NOMO-1 (cell line): ENCODE results near the gene MEF2A.
A peak's percentile ranks its signal among the peaks of the same experiment; 100 is the strongest.
"Not testable (repeated sequence)": the region's sequence is repeated elsewhere in the genome, so short reads cannot be mapped to it uniquely, and the experiment has no call there.

Source experiments
- DNase-seq, 2 experiments: peaks; one replicate each; lab custom pipeline; 2025; ENCODE audit not compliant: unreplicated experiment in 2 of 2; lab: John Stamatoyannopoulos, UW

The MEF2A gene

DNA sequence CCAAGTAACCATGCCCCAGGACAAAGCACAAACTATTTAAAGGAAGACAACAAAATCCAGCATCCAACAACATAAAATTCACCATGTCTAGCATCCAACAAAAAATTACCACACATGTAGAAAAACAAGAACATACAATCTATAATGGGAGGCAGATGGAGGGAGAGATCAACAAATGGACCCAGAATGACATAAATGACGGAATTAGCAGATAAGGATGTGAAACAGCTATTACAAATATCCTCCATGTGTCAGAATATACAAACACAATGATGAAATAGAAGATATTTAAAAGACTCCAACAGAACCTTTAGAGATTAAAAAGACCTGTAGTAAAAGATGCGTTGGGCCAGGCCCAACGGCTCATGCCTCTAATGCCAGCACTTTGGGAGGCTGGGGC lies 156.6 kb downstream of the MEF2A start:
- no peak for DNase-seq

DNA sequence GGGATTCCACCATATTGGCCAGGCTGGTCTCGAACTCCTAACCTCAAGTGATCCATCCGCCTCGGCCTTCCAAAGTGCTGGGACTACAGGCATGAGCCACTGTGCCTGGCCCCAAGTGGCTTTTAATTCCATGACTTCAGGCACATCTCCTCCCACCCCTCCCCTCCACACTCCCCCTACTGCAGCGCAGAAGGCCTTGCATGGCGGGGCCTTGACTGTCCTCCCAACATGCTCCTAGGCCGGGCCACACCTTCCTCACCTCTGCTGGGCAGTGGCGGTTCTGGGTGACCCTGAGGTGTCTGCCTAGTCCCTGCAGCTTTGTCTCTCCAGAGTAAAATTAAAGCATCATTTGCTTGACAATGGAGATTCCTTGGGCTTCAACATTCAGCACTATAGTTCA lies 160.5 kb downstream of the MEF2A start:
- DNase-seq = no peak

DNA sequence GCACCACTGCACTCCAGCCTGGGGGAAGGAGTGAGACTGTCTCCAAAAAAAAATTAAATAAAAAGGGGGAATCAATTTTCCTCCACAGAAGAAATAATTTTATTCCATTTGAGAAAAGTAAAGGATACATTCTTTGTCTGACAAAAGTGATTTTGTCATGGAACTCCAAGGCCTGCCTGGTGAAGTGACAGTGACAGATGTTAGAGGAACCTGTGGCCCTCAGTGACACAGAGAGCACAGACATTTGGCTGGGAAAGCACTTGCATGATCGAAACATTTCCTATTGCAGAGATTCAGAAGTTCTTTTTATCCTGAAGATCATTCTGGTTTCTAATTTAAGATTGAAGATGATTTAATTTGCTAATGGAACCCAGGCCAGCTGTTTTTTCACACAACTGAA lies 161.5 kb downstream of the MEF2A start:
- DNase-seq = no peak

DNA sequence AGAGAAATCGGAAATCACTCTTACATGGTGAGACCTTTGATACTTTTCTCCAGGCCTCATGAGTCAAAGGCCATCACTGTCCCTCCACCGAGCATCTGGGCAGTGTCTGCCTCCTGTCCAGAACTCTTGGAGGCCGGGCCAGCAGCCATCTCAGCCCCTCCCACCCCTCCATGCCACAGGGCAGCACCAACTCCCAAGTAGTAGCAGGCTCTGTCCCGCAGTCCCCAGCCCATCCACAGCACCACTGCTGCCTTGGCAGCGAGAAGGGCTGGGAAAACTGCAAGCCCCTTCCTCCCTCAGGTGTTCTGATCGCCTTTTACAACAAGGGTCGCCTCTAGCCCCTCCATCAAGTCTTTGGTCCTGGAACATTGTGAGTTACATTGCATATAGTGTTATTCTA lies 161.9 kb downstream of the MEF2A start:
- no peak for DNase-seq

DNA sequence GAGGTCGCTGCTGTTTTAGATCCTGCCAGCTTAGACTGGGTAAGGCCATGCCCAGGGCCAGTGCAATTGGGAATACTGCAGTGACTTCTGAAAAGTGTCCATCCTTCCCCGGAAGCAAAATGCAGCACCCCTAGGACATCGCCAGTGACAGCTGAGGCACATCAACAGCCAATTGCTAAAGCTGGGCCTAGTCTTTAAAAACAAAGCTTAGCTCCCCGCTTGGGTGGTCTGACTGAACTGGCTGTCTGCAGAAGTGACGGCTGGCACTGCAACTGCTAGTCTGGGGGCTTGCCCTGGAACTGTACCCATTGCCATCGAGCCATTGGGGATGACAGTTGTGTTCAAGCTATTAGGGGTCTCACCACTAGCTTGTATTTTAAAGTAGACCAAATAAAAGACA lies 163.1 kb downstream of the MEF2A start:
- DNase-seq = no peak

DNA sequence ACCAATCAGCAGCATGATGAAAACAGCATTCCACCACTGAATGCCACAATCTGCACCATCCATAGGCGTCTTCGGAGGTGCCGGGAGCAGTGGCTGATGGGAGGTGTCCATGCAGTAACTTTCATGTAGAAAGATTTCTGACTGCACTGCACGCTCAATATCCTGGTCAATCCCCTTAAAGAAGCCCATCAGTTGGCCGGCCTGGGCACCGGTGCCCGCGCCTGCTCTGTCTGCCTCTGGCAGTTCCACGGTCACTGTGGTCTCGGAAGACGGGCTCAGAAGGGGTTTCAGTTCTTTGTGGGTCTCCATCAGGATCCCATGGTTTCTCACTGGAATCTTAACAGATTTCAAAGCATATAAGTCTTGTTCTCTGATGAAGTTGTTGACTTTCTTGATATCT lies 163.5 kb downstream of the MEF2A start:
- no peak for DNase-seq

DNA sequence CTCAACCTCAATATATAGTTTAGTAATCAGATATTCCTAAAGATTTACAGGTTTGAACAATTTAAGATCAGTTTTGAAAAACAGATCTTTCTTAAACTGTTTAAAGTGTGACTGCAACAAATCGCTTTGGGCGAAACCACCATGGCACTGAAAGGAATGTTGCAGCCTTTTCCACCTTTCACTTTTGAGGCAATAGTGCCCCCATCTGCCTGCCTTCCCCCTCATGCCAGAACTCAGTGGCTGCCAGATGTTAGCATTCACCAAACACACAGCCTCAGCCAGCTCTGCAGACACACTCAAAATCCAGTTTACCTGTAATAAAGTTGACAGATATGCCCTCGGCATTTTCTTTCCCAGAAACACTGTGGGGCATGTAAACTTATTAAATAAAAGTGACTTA lies 164.1 kb downstream of the MEF2A start:
- DNase-seq = no peak

DNA sequence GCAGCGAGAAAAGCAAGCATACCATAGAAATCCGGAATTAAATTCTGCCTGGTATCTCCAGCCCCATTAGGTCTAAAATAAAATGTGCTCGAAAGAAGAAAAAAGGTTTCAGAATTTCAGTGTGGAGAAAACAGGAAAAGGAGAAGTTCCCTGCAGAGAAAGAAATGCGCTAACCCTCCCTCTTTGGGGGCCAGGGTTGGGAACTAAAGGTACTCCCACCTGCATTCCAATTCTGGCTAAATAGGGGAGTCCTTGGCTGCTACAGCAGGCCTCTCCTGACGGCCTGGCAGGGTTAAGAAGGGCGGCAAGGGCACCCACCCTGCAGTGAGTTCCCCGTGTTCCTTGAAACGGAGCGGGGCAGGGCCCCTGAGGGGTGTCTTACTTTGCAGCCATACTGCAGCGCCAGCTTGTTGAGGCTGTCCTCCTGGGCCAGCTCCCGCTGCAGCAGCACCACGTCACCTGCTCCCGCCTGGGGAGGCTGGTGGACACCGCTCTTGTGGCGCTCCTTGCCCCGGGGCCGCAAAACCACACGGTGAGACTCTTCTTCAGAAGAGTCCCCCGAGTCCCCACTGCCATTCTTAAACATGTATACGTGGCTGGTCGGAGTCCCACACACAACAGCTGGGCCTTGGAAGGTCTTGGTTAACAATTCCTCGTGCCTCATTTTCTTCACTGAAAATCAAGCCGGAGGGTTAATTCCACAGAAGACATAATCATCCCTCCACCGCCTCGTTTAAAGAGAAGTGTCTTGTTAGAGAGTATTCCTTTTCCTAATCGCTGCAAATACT lies 165.7 kb downstream of the MEF2A start:
- no peak for DNase-seq

DNA sequence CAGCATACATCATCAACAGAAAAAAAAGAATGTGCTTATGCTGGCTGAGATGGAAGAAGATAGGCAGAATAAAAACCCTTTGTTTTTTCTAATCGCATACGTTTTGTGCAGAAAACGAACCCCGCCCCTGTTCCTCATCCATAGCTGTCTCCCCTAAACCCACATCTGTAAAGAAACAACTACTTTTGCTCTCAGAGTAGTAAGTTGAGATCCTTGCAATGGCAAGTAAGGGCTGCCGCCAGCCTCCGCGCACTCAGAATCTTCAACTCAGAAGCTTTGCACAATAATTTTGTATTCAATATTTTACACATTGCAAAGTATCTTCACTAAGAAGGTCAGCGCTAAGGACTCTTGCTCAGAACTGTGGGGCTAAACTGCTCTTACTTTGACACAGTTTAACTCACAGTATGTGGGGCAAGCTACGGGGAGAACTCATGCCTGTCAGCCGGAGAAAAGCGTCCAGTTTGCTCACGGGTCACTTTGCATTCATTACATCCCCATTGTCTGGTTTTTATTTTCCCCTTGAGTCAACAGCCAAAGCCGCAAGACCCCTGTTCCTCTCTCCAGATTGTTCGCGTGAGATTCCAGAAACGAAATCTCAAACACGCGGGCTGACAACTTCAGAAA lies 166.5 kb downstream of the MEF2A start:
- no peak for DNase-seq

DNA sequence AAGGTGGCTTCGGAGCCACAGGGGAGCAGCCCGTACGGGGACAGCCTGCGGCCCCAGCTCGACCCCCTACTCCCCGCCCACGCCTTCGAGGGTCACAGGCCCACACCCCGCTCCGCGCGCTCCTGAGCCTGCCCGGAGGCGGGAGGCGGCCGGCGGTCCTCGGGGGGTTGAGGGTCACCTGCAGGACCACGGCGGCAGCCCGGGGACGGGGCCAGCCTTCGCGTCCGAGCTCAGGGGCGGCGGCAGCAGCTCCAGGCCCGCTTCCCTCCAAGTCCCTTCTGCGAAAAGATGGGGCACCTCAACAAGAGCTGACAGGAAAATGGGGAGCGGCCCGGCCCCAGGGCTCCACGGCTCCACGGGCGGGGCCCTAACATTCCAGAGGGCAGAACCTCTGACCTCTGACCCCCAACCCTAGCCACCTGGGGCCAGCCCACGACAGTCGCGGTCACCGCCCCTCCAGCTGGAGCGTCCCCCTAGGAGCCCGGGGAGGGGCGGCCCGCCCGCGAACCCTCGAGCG lies 167.0 kb downstream of the MEF2A start:
- no peak for DNase-seq

DNA sequence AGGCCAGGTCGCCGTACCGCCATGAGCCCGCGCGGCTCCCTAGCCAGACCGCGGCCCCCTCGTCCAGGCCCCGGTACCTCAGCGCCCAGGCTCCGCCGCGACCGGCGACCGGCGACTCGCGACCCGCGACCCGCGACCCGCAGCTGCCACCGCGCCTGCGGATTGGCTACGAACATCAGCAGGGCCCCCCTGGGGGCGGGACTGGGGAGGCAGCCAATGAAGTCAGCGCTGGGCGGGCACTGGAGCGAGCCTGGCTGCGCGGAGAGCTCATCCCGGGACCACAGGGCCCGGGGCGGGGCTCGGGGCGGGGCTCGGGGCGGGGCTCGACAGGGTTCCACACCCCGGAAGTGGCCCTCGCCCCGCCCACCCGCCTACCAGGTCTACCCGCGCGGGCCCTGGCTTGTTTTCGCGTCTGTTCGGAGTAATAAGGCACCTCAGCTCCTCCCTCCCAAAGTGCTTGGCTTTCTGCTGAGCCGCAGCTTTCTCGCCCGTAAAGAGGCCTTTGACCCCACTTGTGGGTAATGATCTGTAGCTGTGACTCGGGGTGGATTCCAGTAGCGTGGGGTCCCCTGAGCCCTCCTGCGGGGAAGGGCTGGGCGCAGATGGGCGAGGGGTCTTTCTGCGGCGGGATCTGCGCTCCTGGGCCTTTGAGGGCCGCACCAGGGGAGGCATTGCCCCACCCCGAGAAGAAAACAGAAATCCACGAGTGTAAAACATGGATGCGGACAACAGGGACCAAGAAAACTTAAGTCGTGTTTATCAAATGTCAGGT lies 167.7 kb downstream of the MEF2A start, which contains the start of gene LYSMD4:
TSS of gene LYSMD4 (minus strand) at position 170 of the 772 bp plus-strand sequence. CDS start 1,438 bp downstream, outside the sequence.
- peak; percentile 94 to 97 for DNase-seq

DNA sequence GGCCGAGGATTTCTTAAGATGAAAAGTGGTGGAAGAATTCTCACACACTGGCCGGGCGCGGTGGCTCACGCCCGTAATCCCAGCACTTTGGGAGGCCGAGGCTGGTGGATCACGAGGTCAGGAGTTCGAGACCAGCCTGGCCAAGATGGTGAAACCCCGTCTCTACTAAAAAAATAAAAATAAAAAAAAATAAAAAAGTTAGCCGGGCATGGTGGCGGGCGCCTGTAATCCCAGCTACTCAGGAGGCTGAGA lies 168.2 kb downstream of the MEF2A start:
- not testable (repeated sequence) for DNase-seq

DNA sequence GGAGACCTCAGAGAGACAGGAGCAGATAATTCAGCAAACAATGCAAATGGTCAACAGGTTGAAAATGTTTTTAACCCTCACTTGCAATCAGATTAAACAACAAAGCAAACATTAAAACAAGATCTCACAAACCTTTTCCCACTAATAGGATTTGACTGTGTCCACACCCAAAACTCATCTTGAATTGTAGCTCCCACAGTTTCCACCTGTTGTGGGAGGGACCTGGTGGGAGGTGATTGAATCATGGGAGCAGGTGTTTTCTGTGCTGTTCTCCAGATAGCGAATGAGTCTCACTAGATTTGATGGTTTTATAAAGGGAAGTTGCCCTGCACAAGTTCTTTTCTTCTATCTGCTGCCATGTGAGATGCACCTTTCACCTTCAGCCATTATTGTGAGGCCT lies 168.8 kb downstream of the MEF2A start:
- DNase-seq = no peak

DNA sequence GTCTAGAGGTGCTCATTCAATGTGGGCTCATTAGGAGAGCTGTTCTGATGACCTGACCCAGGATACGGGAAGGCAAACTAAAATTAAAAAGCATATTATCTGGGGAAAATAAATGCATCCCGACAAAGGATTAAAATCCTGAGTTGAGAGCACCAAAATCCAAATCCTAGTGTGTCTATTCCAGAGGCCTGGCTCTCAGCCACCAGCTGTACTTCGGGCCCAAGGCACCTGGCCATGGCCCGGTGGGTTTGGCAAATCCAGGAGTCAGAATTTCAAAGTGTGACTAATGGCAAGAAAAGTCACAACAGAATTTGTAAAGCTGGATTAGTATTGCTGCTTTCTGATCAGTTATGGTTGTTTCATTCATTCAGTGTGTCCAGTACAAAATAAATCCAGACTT lies 170.1 kb downstream of the MEF2A start:
- no peak for DNase-seq

DNA sequence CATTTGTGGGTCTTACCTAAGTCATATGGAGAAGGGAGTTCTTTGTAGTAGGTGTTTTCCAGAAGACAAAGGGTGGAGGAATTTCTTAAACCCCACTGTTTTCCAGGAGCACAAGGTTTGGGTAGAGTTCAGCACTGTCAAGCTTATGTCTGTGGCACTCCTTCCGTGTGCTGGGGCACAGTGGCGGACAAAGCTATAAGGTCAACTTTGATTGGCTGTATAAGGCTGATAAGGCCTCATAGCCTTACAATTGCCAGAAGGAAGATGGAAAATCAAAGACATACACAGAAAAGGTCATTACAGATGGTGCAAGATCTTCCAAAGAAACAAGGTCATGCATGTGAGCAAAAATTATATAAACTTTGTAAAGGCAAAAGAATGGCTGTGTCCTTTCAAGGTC lies 170.9 kb downstream of the MEF2A start:
- DNase-seq = no peak

DNA sequence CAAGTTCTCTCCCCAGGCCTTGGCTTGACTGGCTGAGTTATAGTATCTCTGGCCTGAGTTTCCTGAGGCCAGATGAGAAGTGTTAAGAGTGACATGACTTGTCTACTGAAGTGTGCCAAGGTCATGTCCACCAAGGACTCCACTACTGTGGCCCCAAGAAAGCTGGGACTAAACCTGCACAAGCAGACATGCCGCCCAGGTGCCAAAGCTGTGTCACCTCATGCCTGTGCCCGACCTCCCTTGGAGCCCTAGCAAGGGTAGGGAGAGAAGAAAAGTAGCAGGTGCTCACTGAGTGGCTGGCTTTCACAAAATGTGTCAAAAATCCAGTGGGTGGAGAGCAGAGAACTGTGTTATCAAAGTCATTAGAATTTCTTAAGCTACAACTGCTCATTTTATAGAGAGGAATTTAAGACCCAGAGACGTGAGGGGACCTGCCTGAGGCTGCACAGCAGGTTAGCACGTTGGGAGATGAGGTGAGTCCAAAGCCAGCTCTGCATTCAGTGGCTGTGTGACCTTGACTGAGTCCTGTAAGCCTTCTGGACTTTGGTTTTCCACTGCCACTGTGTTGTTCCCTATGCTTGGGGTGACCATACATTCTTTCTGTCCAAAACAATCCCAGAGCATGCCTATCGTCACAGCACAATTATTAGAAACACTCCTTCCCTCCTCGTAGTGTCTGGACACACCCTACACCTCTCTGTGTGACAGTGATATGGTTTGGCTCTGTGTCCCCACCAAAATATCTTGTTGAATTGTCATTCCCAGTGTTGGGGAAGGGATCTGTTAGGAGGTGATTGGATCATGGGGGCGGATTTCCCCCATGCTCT lies 172.4 kb downstream of the MEF2A start:
- DNase-seq = no peak

DNA sequence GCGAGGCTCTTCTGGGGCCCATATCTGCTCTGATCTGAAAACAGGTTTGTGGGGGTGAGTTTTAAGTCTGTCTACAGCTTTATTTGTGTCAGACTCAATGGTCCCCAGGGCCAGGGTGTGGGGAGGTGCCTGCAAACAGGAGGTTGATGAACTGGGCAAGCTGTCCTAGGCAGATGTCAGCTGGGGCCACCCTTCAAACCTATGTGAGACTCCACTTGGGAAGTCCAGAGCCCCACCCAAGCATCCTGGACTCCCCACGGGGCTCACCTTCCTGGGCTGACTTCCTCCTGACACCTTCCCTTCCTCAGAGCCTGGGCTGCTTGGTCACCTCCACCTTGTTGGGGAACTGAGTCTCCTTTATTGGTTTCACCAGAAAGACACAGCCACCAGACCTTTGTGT lies 176.1 kb downstream of the MEF2A start:
- no peak for DNase-seq

DNA sequence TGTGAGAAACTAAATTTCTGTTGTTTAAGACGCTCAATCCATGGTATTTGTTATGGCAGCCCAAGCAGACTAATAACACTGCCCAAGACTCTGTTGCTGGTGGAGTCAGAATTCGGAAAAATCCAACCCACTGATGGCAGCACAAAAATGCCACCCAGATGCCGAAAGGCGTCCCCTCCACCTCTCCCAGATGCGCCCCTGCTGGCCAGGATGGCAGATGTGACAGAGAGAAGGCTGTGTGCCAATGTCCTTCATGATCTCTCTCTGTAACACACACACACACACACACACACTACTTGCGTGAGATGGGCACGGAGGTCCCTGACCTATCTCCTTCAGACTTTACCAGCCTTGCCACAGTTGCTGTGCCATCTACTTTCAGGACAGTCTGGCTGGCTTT lies 178.4 kb downstream of the MEF2A start:
- DNase-seq = no peak

DNA sequence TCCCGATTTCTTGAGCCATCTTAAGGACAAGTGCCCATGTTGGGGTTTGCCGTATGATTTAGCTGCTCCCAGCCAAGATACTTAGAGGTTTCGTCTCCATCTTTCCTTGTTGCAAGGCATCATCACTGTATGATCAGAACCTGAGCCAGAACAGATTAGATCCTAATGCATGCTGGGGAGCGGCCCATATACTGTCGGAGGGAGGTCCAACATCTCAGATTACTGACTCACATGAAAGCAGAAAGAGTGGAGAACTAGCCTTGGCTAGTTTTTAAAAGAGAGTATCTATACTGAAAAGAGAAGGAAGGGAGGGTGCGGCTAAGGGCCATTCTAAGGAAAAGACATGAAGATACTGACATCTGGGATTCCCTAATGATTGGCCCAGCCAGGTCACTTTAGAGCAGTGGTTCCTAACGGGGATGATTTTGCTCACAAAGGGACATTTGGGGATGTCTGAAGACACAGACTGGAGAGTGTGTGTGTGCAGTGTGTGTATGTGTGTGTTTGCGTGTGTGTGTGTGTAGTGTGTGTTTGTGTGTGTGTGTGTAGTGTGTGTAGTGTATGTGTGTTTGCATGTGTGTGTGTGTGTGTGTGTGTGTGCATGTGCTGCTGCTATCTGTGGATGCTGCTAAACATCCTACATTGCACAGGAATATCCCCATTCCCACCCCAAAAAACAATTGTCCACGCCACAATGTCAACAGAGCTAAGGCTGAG lies 179.7 kb downstream of the MEF2A start:
- DNase-seq = no peak

DNA sequence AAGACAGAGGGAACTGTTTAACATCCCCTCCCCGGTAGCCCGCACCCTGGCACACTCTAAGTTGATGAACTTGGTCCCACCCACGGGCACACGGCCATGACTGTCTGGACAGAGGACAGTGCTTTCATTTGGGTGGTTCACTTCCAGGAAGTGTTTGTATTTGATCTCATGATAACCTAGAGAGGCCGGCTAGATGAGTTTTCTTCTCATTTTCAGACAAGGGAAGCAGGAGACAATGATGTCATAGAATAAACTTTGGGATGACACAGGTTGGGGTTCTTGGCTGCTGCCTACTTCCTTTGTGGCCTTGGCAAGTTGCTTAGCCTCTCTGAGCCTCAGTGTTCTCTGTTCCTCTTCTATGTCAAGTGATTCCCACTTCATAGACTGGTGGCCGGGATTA lies 183.6 kb downstream of the MEF2A start:
- no peak for DNase-seq
